Measurements from ENCODE around the gene MACROH2A1. TPM values are rescaled to one million over a fixed set of nuclear protein-coding genes. Genes with fewer than 3 reads are reported as not detected.

Gene MACROH2A1
- total and polyA plus RNA-seq, 7 experiments from 2014 or later: 109 to 288 (median 133) TPM

DNA sequence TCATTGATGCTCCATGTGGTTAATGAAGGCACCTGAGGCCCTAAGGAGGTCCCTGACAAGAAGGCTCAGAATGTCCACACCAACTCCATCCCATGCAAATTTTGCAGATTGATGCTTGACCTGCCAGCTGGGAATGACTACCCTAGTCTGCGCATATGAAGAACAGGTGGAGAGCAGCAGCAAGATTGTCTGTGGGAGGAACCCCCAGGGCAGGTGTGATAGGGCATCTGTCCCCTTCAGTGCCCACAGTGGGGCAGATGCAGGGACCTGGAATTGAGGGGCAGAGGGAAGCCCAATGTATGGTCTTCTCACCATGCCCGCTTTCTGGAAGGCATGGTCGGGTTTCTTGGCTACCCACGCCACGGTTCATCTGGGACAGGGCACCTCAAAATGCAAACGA lies 79.6 kb downstream of the MACROH2A1 start:
- peaks cover 0 to 3% (median 0%) of the 10 kb centered on the region in 5 donors for H3K36me3 Mint-ChIP-seq
- ATAC-seq (no peak), DNase-seq (no peak)
- ChIA-PET CTCF (no interaction called here), POLR2A (interaction anchor here (0.9 kb wide), 1 partner anchor 8 kb away, joined by 3 read pairs; no protein-coding TSS in a partner anchor)
- H3K27ac ChIP-seq (ENCODE audit: low read depth, low read length): no peak overlapping the region
- H3K36me3 ChIP-seq (ENCODE audit: control insufficient read depth in 2 of 3, insufficient read depth in 3 of 3, low read length in 3 of 3): no peaks in the 10 kb centered on the region
- H3K4me1 Mint-ChIP-seq: peaks cover 1 to 19% (median 4%) of the 10 kb centered on the region in 7 donors
- H3K27me3 ChIP-seq (ENCODE audit: control insufficient read depth in 2 of 2, insufficient read depth in 2 of 2, low read length in 2 of 2): no peaks in the 10 kb centered on the region
- no peaks in the 10 kb centered on the region for H3K9me3 ChIP-seq (ENCODE audit: control insufficient read depth in 2 of 3, low read length in 3 of 3)
- no peak overlapping the region for H3K4me3 ChIP-seq (ENCODE audit: low read length)
- H3K4me1 ChIP-seq (ENCODE audit: control insufficient read depth in 2 of 2, insufficient read depth in 2 of 2, low read length in 2 of 2): peaks cover 0 to 3% of the 10 kb centered on the region in 2 donors
- intact Hi-C loops (cut with micrococcal nuclease): no loop called here
- H3K9me3 Mint-ChIP-seq: no peaks in the 10 kb centered on the region
- no peak overlapping the region for H3K4me3 Mint-ChIP-seq
- H3K27me3 Mint-ChIP-seq: no peaks in the 10 kb centered on the region
- peak overlapping the region in 1 of 9 donors; percentile 71 for H3K27ac Mint-ChIP-seq

DNA sequence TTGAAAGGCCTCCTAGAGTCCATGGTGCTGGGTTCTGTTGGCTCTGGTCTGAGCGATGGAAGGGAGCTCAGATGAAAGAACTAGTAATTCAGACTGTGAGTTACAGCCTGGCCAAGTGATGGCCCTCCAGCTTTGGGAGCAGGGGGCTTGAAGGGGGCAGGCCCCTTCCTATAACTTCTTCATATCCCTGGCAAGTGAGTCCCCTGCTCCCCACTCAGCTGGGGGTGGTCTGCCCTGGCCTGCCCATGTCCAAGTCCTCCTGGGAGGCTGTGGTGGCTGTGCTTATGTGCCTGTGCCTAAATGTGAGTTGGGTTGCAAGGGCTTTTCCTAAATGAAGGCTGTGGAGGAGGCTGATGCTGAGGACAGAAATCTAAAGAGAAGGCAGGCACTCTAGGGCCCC lies 80.1 kb downstream of the MACROH2A1 start:
- Histone ChIP-seq H3K4me3 (ENCODE audit: low read length) (no peak overlapping the region), H3K27ac (ENCODE audit: low read depth, low read length) (no peak overlapping the region), H3K27me3 (ENCODE audit: control insufficient read depth in 2 of 2, insufficient read depth in 2 of 2, low read length in 2 of 2) (no peaks in the 10 kb centered on the region), H3K36me3 (ENCODE audit: control insufficient read depth in 2 of 3, insufficient read depth in 3 of 3, low read length in 3 of 3) (no peaks in the 10 kb centered on the region), H3K4me1 (ENCODE audit: control insufficient read depth in 2 of 2, insufficient read depth in 2 of 2, low read length in 2 of 2) (no peaks in the 10 kb centered on the region), H3K9me3 (ENCODE audit: control insufficient read depth in 2 of 3, low read length in 3 of 3) (no peaks in the 10 kb centered on the region)
- POLR2A ChIA-PET: interaction anchor here (0.9 kb wide), 1 partner anchor 9 kb away, joined by 3 read pairs; no protein-coding TSS in a partner anchor
- DNase-seq (no peak), ATAC-seq (no peak)
- Mint-ChIP-seq H3K4me1 (peaks cover 0 to 21% (median 1%) of the 10 kb centered on the region in 7 donors), H3K4me3 (no peak overlapping the region), H3K36me3 (peaks cover 0 to 6% (median 0%) of the 10 kb centered on the region in 5 donors), H3K9me3 (no peaks in the 10 kb centered on the region), H3K27me3 (no peaks in the 10 kb centered on the region), H3K27ac (no peak overlapping the region)
- intact Hi-C loops (cut with micrococcal nuclease): no loop called here
- CTCF ChIA-PET: interaction anchor here (0.6 kb wide), 1 partner anchor 725 kb away, joined by 3 read pairs; no protein-coding TSS in a partner anchor

DNA sequence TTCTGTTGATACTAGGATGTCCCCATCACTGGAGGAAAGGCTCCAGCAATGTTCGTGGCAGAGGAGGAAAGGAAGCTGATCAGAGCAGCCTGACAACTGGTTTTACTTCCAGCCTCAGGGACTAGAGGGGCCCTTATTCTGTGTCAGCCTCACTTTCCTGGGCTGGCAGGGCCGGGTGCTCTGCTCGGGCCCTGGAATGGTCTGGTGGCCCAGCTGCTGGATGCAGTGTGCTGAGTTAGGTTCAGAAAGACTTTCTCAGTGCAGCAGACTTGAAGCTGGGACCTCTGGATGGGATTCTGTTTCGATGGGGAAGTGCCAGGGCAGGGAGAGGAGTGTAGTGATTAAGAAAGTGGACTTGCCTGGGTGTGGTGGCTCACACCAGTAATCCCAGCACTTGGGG lies 81.0 kb downstream of the MACROH2A1 start:
- no peak overlapping the region for H3K4me3 ChIP-seq (ENCODE audit: low read length)
- no peak overlapping the region for H3K27ac ChIP-seq (ENCODE audit: low read depth, low read length)
- ATAC-seq (no peak), DNase-seq (no peak)
- ChIA-PET CTCF (no interaction called here), POLR2A (no interaction called here)
- intact Hi-C loops (cut with micrococcal nuclease): no loop called here
- Mint-ChIP-seq H3K4me1 (peaks cover 0 to 30% (median 4%) of the 10 kb centered on the region in 7 donors), H3K27ac (no peak overlapping the region), H3K9me3 (no peaks in the 10 kb centered on the region), H3K4me3 (no peak overlapping the region), H3K27me3 (no peaks in the 10 kb centered on the region), H3K36me3 (peaks cover 0 to 9% (median 0%) of the 10 kb centered on the region in 5 donors)
- no peaks in the 10 kb centered on the region for H3K9me3 ChIP-seq (ENCODE audit: control insufficient read depth in 2 of 3, low read length in 3 of 3)
- no peaks in the 10 kb centered on the region for H3K4me1 ChIP-seq (ENCODE audit: control insufficient read depth in 2 of 2, insufficient read depth in 2 of 2, low read length in 2 of 2)
- H3K27me3 ChIP-seq (ENCODE audit: control insufficient read depth in 2 of 2, insufficient read depth in 2 of 2, low read length in 2 of 2): no peaks in the 10 kb centered on the region
- H3K36me3 ChIP-seq (ENCODE audit: control insufficient read depth in 2 of 3, insufficient read depth in 3 of 3, low read length in 3 of 3): no peaks in the 10 kb centered on the region

DNA sequence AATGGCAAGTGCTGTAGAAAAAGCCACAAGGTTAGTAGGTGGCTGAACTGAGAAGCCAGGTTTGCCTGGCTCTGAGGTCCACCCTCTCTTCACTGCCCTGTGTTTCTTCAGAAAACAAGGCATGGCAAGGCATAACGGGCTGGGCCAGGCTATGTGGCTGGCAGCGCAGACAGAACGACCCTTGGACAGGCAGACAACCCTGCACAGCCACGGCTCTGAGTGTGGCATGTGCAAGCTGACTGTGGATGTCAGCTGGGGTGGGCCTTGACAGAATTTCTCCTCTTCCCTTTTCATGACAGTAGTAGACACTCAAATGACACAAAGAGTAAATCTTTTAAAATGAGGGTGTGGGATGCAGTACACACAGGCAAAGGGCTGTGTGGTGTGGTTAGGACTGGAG lies 81.7 kb downstream of the MACROH2A1 start:
- H3K36me3 ChIP-seq (ENCODE audit: control insufficient read depth in 2 of 3, insufficient read depth in 3 of 3, low read length in 3 of 3): no peaks in the 10 kb centered on the region
- Mint-ChIP-seq H3K27ac (no peak overlapping the region), H3K4me1 (peaks cover 0 to 37% (median 4%) of the 10 kb centered on the region in 7 donors), H3K27me3 (no peaks in the 10 kb centered on the region), H3K9me3 (no peaks in the 10 kb centered on the region), H3K36me3 (peaks cover 0 to 9% (median 0%) of the 10 kb centered on the region in 5 donors), H3K4me3 (no peak overlapping the region)
- no peak for DNase-seq
- no peaks in the 10 kb centered on the region for H3K27me3 ChIP-seq (ENCODE audit: control insufficient read depth in 2 of 2, insufficient read depth in 2 of 2, low read length in 2 of 2)
- no peaks in the 10 kb centered on the region for H3K4me1 ChIP-seq (ENCODE audit: control insufficient read depth in 2 of 2, insufficient read depth in 2 of 2, low read length in 2 of 2)
- intact Hi-C loops (cut with micrococcal nuclease): no loop called here
- H3K27ac ChIP-seq (ENCODE audit: low read depth, low read length): no peak overlapping the region
- no peaks in the 10 kb centered on the region for H3K9me3 ChIP-seq (ENCODE audit: control insufficient read depth in 2 of 3, low read length in 3 of 3)
- CTCF ChIA-PET: no interaction called here
- ATAC-seq: no peak
- no peak overlapping the region for H3K4me3 ChIP-seq (ENCODE audit: low read length)
- POLR2A ChIA-PET: no interaction called here

DNA sequence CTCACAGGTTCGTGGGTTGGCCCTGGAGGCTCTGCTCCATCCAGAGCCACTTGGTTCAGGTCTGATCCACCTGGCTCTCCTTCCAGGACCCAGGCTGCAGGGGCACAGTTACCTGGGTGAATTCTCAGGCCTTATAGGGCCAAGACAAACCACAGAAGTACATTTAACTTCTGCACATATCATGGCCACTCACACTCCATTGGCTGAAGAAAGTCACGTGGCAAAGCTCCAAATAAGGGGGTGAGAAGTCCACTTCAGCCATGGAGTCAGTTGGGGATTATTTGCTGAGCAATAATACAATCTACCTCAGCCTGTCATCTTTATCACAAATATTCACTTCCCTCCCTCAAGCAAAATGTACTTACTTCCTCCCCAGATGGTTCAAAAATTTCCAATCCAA lies 83.6 kb downstream of the MACROH2A1 start:
- Mint-ChIP-seq H3K27me3 (no peaks in the 10 kb centered on the region), H3K36me3 (peaks cover 0 to 13% (median 0%) of the 10 kb centered on the region in 5 donors), H3K27ac (peak overlapping the region in 1 of 9 donors; percentile 58), H3K9me3 (no peaks in the 10 kb centered on the region), H3K4me1 (peaks cover 0 to 55% (median 9%) of the 10 kb centered on the region in 7 donors), H3K4me3 (no peak overlapping the region)
- ChIA-PET POLR2A (no interaction called here), CTCF (interaction anchor here (0.6 kb wide), 1 partner anchor 10 kb away, joined by 5 read pairs; no protein-coding TSS in a partner anchor)
- Histone ChIP-seq H3K4me1 (ENCODE audit: control insufficient read depth in 2 of 2, insufficient read depth in 2 of 2, low read length in 2 of 2) (no peaks in the 10 kb centered on the region), H3K27me3 (ENCODE audit: control insufficient read depth in 2 of 2, insufficient read depth in 2 of 2, low read length in 2 of 2) (no peaks in the 10 kb centered on the region), H3K27ac (ENCODE audit: low read depth, low read length) (no peak overlapping the region), H3K9me3 (ENCODE audit: control insufficient read depth in 2 of 3, low read length in 3 of 3) (no peaks in the 10 kb centered on the region), H3K4me3 (ENCODE audit: low read length) (no peak overlapping the region), H3K36me3 (ENCODE audit: control insufficient read depth in 2 of 3, insufficient read depth in 3 of 3, low read length in 3 of 3) (no peaks in the 10 kb centered on the region)
- ATAC-seq: no peak
- DNase-seq: no peak
- intact Hi-C loops (cut with micrococcal nuclease): no loop called here

DNA sequence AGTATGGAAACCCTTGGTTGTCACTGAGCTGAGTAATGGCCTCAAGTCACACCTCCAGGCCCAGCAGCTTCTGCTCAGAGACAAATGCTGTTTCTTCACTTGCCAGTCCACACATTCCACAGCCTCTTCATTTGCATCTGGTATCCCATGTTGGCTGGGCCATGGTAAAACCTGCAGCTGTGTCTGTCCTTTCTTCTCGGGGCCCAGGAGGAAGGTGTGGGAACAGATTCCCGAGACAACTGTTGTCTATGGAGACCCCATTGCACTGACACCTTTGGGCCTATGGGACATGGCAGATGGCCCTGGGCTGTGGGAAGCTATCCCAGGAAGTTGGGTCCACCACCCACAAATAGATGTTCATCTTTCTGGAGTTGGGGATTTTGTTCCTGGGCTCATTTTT lies 85.1 kb downstream of the MACROH2A1 start:
- no peak for ATAC-seq
- Histone ChIP-seq H3K4me3 (ENCODE audit: low read length) (no peak overlapping the region), H3K27me3 (ENCODE audit: control insufficient read depth in 2 of 2, insufficient read depth in 2 of 2, low read length in 2 of 2) (no peaks in the 10 kb centered on the region), H3K27ac (ENCODE audit: low read depth, low read length) (no peak overlapping the region), H3K4me1 (ENCODE audit: control insufficient read depth in 2 of 2, insufficient read depth in 2 of 2, low read length in 2 of 2) (no peaks in the 10 kb centered on the region), H3K36me3 (ENCODE audit: control insufficient read depth in 2 of 3, insufficient read depth in 3 of 3, low read length in 3 of 3) (no peaks in the 10 kb centered on the region), H3K9me3 (ENCODE audit: control insufficient read depth in 2 of 3, low read length in 3 of 3) (no peaks in the 10 kb centered on the region)
- Mint-ChIP-seq H3K4me1 (peaks cover 0 to 69% (median 19%) of the 10 kb centered on the region in 7 donors), H3K4me3 (peak overlapping the region in 1 of 10 donors; percentile 80), H3K27me3 (peaks cover 0 to 3% (median 0%) of the 10 kb centered on the region in 5 donors), H3K36me3 (peaks cover 0 to 15% (median 0%) of the 10 kb centered on the region in 5 donors), H3K9me3 (no peaks in the 10 kb centered on the region), H3K27ac (peak overlapping the region in 1 of 9 donors; percentile 85)
- ChIA-PET POLR2A (interaction anchor here (1.4 kb wide), 1 partner anchor 11 kb away, joined by 3 read pairs; no protein-coding TSS in a partner anchor), CTCF (no interaction called here)
- DNase-seq: no peak
- intact Hi-C loops (cut with micrococcal nuclease): loop anchor here in 1 of 2 donors (1.0 kb wide), 1 partner anchor 48 kb away; no protein-coding TSS in a partner anchor

DNA sequence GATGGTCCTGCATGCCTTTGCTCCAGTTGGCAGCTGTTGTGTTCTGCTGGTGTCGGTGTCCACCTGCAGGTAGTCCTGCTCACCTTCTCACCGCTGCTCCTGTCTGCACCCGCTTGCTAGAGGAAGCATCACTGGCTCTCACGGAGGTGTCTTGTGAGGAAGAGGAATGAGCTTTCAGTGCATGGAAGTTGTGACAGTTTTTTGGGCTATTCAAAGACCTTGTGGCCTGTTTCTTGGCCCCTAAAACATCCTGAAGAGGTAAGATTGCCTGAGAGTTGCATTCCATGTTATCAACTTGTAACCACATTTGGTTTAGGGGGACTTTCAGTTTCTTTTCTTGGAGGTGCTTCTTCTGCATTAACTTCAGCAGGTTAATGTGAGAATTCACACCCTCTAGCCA lies 85.6 kb downstream of the MACROH2A1 start:
- H3K4me1 Mint-ChIP-seq: peaks cover 0 to 74% (median 19%) of the 10 kb centered on the region in 7 donors
- POLR2A ChIA-PET: interaction anchor here (1.4 kb wide), 1 partner anchor 11 kb away, joined by 3 read pairs; no protein-coding TSS in a partner anchor
- no peaks in the 10 kb centered on the region for H3K9me3 ChIP-seq (ENCODE audit: control insufficient read depth in 2 of 3, low read length in 3 of 3)
- H3K27ac ChIP-seq (ENCODE audit: low read depth, low read length): no peak overlapping the region
- no peak overlapping the region for H3K4me3 ChIP-seq (ENCODE audit: low read length)
- peak overlapping the region in 1 of 9 donors; percentile 85 for H3K27ac Mint-ChIP-seq
- H3K27me3 ChIP-seq (ENCODE audit: control insufficient read depth in 2 of 2, insufficient read depth in 2 of 2, low read length in 2 of 2): no peaks in the 10 kb centered on the region
- H3K36me3 Mint-ChIP-seq: peaks cover 0 to 15% (median 0%) of the 10 kb centered on the region in 5 donors
- intact Hi-C loops (cut with micrococcal nuclease): loop anchor here in 1 of 2 donors (1.0 kb wide), 1 partner anchor 49 kb away; no protein-coding TSS in a partner anchor
- H3K4me3 Mint-ChIP-seq: peak overlapping the region in 1 of 10 donors; percentile 80
- DNase-seq: no peak
- H3K9me3 Mint-ChIP-seq: no peaks in the 10 kb centered on the region
- H3K4me1 ChIP-seq (ENCODE audit: control insufficient read depth in 2 of 2, insufficient read depth in 2 of 2, low read length in 2 of 2): no peaks in the 10 kb centered on the region
- ATAC-seq: no peak
- CTCF ChIA-PET: no interaction called here
- peaks cover 0 to 7% (median 0%) of the 10 kb centered on the region in 5 donors for H3K27me3 Mint-ChIP-seq
- H3K36me3 ChIP-seq (ENCODE audit: control insufficient read depth in 2 of 3, insufficient read depth in 3 of 3, low read length in 3 of 3): no peaks in the 10 kb centered on the region

Data from naive thymus-derived CD4-positive, alpha-beta T cell (primary cell).